CD14-positive monocyte (primary cell): ENCODE results near the gene ELMO3. TPM values are rescaled to one million over a fixed set of nuclear protein-coding genes. Genes with fewer than 3 reads are reported as not detected.

ENCODE experiments used
- DNase-seq, 3 donors: peaks; one replicate each; pipeline ENCODE4 v3.0.0-alpha.2; 2011 to 2022
- H2AFZ ChIP-seq: 2 replicates; pipeline ENCODE4 v1.6.0; 2012; ENCODE audit warnings: mild to moderate bottlenecking, low read depth, low read length, inconsistent platforms; ENCODE audit not compliant: insufficient read depth, poor library complexity, severe bottlenecking
- H3K27ac ChIP-seq, 2 donors: 1 replicate in 1 of 2; 2 replicates in 1 of 2; pipeline ENCODE4 v1.5.1; 2012 to 2013; ENCODE audit warnings: low read length in 2 of 2, control low read depth in 1 of 2, inconsistent platforms in 1 of 2, low read depth in 1 of 2, mild to moderate bottlenecking in 1 of 2
- H3K27me3 ChIP-seq, 2 donors: one replicate each; pipeline versions ENCODE4 v1.6.0 to v1.6.1; 2011 to 2013; ENCODE audit warnings: low read length in 2 of 2; ENCODE audit not compliant: control insufficient read depth in 2 of 2, insufficient read depth in 2 of 2
- H3K36me3 ChIP-seq, 2 donors: replicated peaks in 1 of 2; 1 replicate in 1 of 2; 2 replicates in 1 of 2; pipeline versions ENCODE4 v1.5.1 to v1.6.1; 2012 to 2013; ENCODE audit warnings: low read length in 2 of 2, control low read depth in 1 of 2, inconsistent platforms in 1 of 2, mild to moderate bottlenecking in 1 of 2; ENCODE audit not compliant: insufficient read depth in 2 of 2, control insufficient read depth in 1 of 2
- H3K4me1 ChIP-seq, 2 donors: 1 replicate in 1 of 2; 2 replicates in 1 of 2; pipeline versions ENCODE4 v1.5.1 to v1.6.1; 2012 to 2013; ENCODE audit warnings: low read length in 2 of 2, control low read depth in 1 of 2, inconsistent platforms in 1 of 2, mild to moderate bottlenecking in 1 of 2, moderate library complexity in 1 of 2; ENCODE audit not compliant: insufficient read depth in 2 of 2, control insufficient read depth in 1 of 2
- H3K4me2 ChIP-seq: replicated peaks from 2 replicates; pipeline ENCODE3; 2012; ENCODE audit warnings: low read length, moderate library complexity, mild to moderate bottlenecking; ENCODE audit not compliant: poor library complexity, severe bottlenecking; ENCODE audit errors: extremely low read depth
- H3K4me3 ChIP-seq, 3 experiments: fragments of 200-600 bp in 1 of 3; sonication (generic) in 1 of 3; replicated peaks in 1 of 3; 1 replicate in 2 of 3; 2 replicates in 1 of 3; pipeline ENCODE4 v1.5.1; 2011 to 2013; ENCODE audit warnings: low read length in 3 of 3, mild to moderate bottlenecking in 3 of 3, control low read depth in 2 of 3, low read depth in 2 of 3, inconsistent platforms in 1 of 3, moderate library complexity in 1 of 3
- H3K79me2 ChIP-seq: 2 replicates; pipeline ENCODE4 v1.6.0; 2012; ENCODE audit warnings: mild to moderate bottlenecking, control low read depth, inconsistent platforms, low read length, moderate library complexity; ENCODE audit not compliant: insufficient read depth
- H3K9ac ChIP-seq: 2 replicates; pipeline ENCODE4 v1.6.0; 2017; ENCODE audit warnings: low read length, mild to moderate bottlenecking; ENCODE audit not compliant: insufficient read depth, poor library complexity, severe bottlenecking
- H3K9me3 ChIP-seq, 2 donors: replicated peaks in 1 of 2; 1 replicate in 1 of 2; 2 replicates in 1 of 2; pipeline versions ENCODE4 v1.5.1 to v1.6.1; 2012 to 2013; ENCODE audit warnings: low read length in 2 of 2, control low read depth in 1 of 2; ENCODE audit not compliant: control insufficient read depth in 1 of 2, insufficient read depth in 1 of 2
- H4K20me1 ChIP-seq: 2 replicates; pipeline ENCODE4 v1.6.0; 2012; ENCODE audit warnings: mild to moderate bottlenecking, low read length, control low read depth, moderate library complexity; ENCODE audit not compliant: insufficient read depth
- H3K27ac Mint-ChIP-seq, 7 donors: one replicate each; pipeline ENCODE4 v1.8.0; 2020; ENCODE audit warnings: mild to moderate bottlenecking in 7 of 7, mixed read lengths in 7 of 7, moderate library complexity in 6 of 7, inconsistent platforms in 2 of 7
- H3K27me3 Mint-ChIP-seq, 3 donors: one replicate each; pipeline ENCODE4 v1.8.0; 2021 to 2022; ENCODE audit warnings: low read depth in 3 of 3, mild to moderate bottlenecking in 3 of 3, mixed read lengths in 3 of 3, moderate library complexity in 3 of 3, inconsistent platforms in 1 of 3
- H3K36me3 Mint-ChIP-seq, 2 donors: one replicate each; pipeline ENCODE4 v1.8.0; 2020; ENCODE audit warnings: mixed read lengths in 2 of 2, inconsistent platforms in 1 of 2, mild to moderate bottlenecking in 1 of 2
- H3K4me1 Mint-ChIP-seq: one replicate; pipeline ENCODE4 v1.8.0; 2020; ENCODE audit warnings: mild to moderate bottlenecking, mixed read lengths
- H3K4me3 Mint-ChIP-seq, 2 donors: one replicate each; pipeline ENCODE4 v1.8.0; 2020; ENCODE audit warnings: mild to moderate bottlenecking in 2 of 2, mixed read lengths in 2 of 2, moderate library complexity in 1 of 2
- H3K9me3 Mint-ChIP-seq, 7 donors: one replicate each; pipeline ENCODE4 v1.8.0; 2020 to 2022; ENCODE audit warnings: mixed read lengths in 7 of 7, mild to moderate bottlenecking in 6 of 7, moderate library complexity in 6 of 7, inconsistent platforms in 2 of 7
- WGBS: methylation state at CpG from one replicate; pipeline ENCODE4 v1.1.5; 2013; ENCODE audit warnings: missing lambda C conversion rate; ENCODE audit not compliant: insufficient coverage; 5-methylcytosine and 5-hydroxymethylcytosine counted together
- intact Hi-C, 2 donors: fragments of 100-400 bp; cut with micrococcal nuclease; formaldehyde crosslinking; loops; one replicate each; pipeline versions ENCODE4 v1.15.0 to v1.15.1; 2023
- polyA plus RNA-seq, 3 donors: library from polyadenylated mRNA; depleted of rRNA in 1 of 3; unstranded in 2 of 3; stranded (reverse) in 1 of 3; fragments of 300-500 nt in 2 of 3; fragments of >200 nt in 1 of 3; fragmentation: Illumina TruSeq in 2 of 3; gene quantifications; 1 replicate in 2 of 3; 2 replicates in 1 of 3; pipeline ENCODE4 v1.2.3, GENCODE V29; 2012 to 2021
- TF ChIP-seq, protein P1 (sequence below): fragments of 200-600 bp; IDR thresholded peaks from one replicate; pipeline ENCODE4 v1.8.0; 2022; ENCODE audit warnings: antibody characterized with exemption, mild to moderate bottlenecking

The ELMO3 gene
- polyA plus RNA-seq, 3 donors: 0.15 to 7.0 TPM; not detected in 1

DNA sequence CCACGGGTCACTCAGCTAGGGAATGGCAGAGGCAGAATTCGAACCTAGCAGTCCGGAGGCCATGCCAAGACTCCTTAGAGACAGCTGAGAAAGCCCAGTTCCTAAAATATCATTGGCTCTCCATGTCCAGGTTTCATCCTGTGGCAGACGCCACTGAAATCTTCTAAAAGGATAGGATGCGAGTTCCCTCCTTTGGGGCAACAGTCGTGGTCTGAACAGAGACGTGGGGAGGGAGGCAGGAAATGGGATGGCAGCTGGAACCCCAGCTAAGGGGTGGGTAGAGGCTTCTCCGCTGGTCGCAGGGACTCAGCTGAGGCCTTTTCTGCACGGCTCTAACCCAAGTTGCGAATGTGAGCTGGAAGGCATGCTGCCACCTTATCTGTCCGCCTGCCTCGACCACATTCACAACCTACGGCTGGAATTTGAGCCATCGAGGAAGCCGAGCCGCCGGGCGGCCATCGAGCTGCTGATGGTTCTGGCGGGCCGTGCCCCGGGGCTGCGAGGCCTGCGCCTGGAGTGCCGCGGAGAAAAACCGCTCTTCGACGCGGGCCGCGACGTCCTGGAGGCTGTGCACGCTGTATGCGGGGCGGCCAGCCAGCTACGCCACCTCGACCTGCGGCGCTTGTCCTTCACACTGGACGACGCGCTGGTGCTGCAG, 36.3 kb upstream of the ELMO3 start:
- H3K4me1 ChIP-seq: peaks cover 70 to 78% of the 10 kb centered on the region in 2 donors
- H4K20me1 ChIP-seq: peaks cover 70% of the 10 kb centered on the region
- H2AFZ ChIP-seq: no peak overlapping the region
- 4% methylated on average over 39 of the region's 44 CpGs for WGBS
- H3K4me1 Mint-ChIP-seq: peaks cover 54% of the 10 kb centered on the region
- no peaks in the 10 kb centered on the region for H3K79me2 ChIP-seq
- peaks cover 47 to 59% of the 10 kb centered on the region in 2 donors for H3K27me3 ChIP-seq
- peaks cover 0 to 37% of the 10 kb centered on the region in 2 donors for H3K9me3 ChIP-seq
- TF ChIP-seq, protein P1, sequence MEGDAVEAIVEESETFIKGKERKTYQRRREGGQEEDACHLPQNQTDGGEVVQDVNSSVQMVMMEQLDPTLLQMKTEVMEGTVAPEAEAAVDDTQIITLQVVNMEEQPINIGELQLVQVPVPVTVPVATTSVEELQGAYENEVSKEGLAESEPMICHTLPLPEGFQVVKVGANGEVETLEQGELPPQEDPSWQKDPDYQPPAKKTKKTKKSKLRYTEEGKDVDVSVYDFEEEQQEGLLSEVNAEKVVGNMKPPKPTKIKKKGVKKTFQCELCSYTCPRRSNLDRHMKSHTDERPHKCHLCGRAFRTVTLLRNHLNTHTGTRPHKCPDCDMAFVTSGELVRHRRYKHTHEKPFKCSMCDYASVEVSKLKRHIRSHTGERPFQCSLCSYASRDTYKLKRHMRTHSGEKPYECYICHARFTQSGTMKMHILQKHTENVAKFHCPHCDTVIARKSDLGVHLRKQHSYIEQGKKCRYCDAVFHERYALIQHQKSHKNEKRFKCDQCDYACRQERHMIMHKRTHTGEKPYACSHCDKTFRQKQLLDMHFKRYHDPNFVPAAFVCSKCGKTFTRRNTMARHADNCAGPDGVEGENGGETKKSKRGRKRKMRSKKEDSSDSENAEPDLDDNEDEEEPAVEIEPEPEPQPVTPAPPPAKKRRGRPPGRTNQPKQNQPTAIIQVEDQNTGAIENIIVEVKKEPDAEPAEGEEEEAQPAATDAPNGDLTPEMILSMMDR: no peak
- peak in 2 of 3 donors; percentile 33 to 62 for DNase-seq
- intact Hi-C loops: no loop called here
- H3K27me3 Mint-ChIP-seq: peaks cover 56 to 74% (median 69%) of the 10 kb centered on the region in 3 donors
- peak overlapping the region in 1 of 3 experiments; percentile 61 for H3K4me3 ChIP-seq
- peaks cover 0 to 31% (median 16%) of the 10 kb centered on the region in 7 donors for H3K9me3 Mint-ChIP-seq
- peaks cover 8 to 13% of the 10 kb centered on the region in 2 donors for H3K36me3 Mint-ChIP-seq
- H3K36me3 ChIP-seq: no peaks in the 10 kb centered on the region
- H3K4me3 Mint-ChIP-seq: peak overlapping the region; percentile 41 to 92
- no peak overlapping the region for H3K27ac Mint-ChIP-seq
- H3K4me2 ChIP-seq: peak overlapping the region; percentile 67
- no peak overlapping the region for H3K27ac ChIP-seq
- H3K9ac ChIP-seq: no peak overlapping the region

DNA sequence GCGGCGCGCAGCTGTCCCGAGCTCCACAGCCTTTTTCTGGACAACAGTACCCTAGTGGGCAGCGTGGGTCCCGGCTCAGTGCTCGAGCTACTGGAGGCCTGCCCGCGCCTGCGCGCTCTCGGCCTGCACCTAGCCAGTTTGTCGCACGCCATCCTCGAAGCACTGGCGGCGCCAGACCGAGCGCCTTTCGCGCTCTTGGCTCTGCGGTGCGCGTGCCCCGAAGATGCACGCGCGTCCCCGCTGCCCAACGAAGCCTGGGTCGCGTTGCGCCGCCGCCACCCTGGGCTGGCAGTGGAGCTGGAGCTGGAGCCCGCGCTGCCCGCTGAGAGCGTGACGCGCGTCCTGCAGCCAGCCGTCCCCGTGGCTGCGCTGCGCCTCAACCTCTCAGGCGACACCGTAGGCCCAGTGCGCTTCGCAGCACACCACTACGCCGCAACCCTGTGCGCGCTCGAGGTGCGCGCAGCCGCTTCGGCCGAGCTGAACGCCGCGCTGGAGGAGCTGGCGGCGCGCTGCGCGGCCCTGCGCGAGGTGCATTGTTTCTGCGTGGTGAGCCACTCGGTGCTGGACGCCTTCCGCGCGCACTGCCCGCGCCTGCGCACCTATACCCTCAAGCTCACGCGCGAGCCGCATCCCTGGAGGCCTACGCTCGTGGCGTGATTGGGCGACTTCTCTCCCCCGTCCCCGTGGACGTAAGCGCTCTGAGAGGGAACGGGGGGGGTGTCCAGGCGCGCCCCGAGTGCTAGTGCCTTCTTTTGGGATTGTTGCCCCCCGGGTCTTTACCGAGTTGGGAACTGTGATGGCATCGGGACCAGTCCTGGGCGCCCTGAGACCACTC, 35.5 kb upstream of the ELMO3 start:
- no peak overlapping the region for H3K27ac ChIP-seq
- Mint-ChIP-seq H3K9me3 (peaks cover 0 to 31% (median 16%) of the 10 kb centered on the region in 7 donors), H3K4me3 (peak overlapping the region; percentile 58 to 92), H3K4me1 (peaks cover 47% of the 10 kb centered on the region), H3K27me3 (peaks cover 64 to 76% (median 72%) of the 10 kb centered on the region in 3 donors), H3K27ac (no peak overlapping the region), H3K36me3 (peaks cover 10 to 16% of the 10 kb centered on the region in 2 donors)
- peak overlapping the region in 1 of 3 experiments; percentile 61 for H3K4me3 ChIP-seq
- DNase-seq: peak in 2 of 3 donors; percentile 19 to 43
- peaks cover 49 to 67% of the 10 kb centered on the region in 2 donors for H3K27me3 ChIP-seq
- H3K4me2 ChIP-seq: peak overlapping the region; percentile 67
- H3K79me2 ChIP-seq: no peaks in the 10 kb centered on the region
- H3K4me1 ChIP-seq: peaks cover 63 to 71% of the 10 kb centered on the region in 2 donors
- H4K20me1 ChIP-seq: peaks cover 62% of the 10 kb centered on the region
- TF ChIP-seq, protein P1: no peak
- no peak overlapping the region for H3K9ac ChIP-seq
- intact Hi-C loops: no loop called here
- WGBS: under 1% methylated on average over 97 of the region's 99 CpGs
- H3K36me3 ChIP-seq: no peaks in the 10 kb centered on the region
- H2AFZ ChIP-seq: no peak overlapping the region
- H3K9me3 ChIP-seq: peaks cover 0 to 37% of the 10 kb centered on the region in 2 donors
